ENCODE measurements around the gene EYA3.

The EYA3 gene

GRCh38 chr1:28035420-28035819 lies 53.0 kb downstream of the EYA3 start:
- no peak for TF ChIP-seq ZNF565 (CRISPR knock-in tag; conservative IDR thresholded peaks at IDR 0.05; ENCODE audit: low read depth)
- TF ChIP-seq BACH2 (CRISPR knock-in tag; IDR thresholded peaks at IDR 0.05; ENCODE audit: borderline replicate concordance) = no peak
- no peak for TF ChIP-seq ISL1 (CRISPR knock-in tag; IDR thresholded peaks at IDR 0.05)
- TF ChIP-seq ZNF8 (CRISPR knock-in tag; IDR thresholded peaks at IDR 0.05) = no peak
- TF ChIP-seq CSDC2 (CRISPR knock-in tag; IDR thresholded peaks at IDR 0.05) = no peak
- no peak for TF ChIP-seq GLIS3 (CRISPR knock-in tag; IDR thresholded peaks at IDR 0.05)
- TF ChIP-seq ZFP30 (CRISPR knock-in tag; IDR thresholded peaks at IDR 0.05) = no peak
- no peak for TF ChIP-seq TSHZ2 (CRISPR knock-in tag; IDR thresholded peaks at IDR 0.05)
- TF ChIP-seq, protein P1, sequence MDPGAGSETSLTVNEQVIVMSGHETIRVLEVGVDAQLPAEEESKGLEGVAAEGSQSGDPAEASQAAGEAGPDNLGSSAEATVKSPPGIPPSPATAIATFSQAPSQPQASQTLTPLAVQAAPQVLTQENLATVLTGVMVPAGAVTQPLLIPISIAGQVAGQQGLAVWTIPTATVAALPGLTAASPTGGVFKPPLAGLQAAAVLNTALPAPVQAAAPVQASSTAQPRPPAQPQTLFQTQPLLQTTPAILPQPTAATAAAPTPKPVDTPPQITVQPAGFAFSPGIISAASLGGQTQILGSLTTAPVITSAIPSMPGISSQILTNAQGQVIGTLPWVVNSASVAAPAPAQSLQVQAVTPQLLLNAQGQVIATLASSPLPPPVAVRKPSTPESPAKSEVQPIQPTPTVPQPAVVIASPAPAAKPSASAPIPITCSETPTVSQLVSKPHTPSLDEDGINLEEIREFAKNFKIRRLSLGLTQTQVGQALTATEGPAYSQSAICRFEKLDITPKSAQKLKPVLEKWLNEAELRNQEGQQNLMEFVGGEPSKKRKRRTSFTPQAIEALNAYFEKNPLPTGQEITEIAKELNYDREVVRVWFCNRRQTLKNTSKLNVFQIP (CRISPR knock-in tag; IDR thresholded peaks at IDR 0.05; ENCODE audit: borderline replicate concordance, low read depth) = no peak
- no peak for TF ChIP-seq ESRRG (CRISPR knock-in tag; IDR thresholded peaks at IDR 0.05)
- TF ChIP-seq, protein P2, sequence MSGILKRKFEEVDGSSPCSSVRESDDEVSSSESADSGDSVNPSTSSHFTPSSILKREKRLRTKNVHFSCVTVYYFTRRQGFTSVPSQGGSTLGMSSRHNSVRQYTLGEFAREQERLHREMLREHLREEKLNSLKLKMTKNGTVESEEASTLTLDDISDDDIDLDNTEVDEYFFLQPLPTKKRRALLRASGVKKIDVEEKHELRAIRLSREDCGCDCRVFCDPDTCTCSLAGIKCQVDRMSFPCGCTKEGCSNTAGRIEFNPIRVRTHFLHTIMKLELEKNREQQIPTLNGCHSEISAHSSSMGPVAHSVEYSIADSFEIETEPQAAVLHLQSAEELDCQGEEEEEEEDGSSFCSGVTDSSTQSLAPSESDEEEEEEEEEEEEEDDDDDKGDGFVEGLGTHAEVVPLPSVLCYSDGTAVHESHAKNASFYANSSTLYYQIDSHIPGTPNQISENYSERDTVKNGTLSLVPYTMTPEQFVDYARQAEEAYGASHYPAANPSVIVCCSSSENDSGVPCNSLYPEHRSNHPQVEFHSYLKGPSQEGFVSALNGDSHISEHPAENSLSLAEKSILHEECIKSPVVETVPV (CRISPR knock-in tag; IDR thresholded peaks at IDR 0.05) = no peak
- TF ChIP-seq ARNTL (CRISPR knock-in tag; IDR thresholded peaks at IDR 0.05; ENCODE audit: borderline replicate concordance, low read depth) = no peak
- TF ChIP-seq OSR1 (CRISPR knock-in tag; IDR thresholded peaks at IDR 0.05) = no peak
- no peak for TF ChIP-seq ZC3H10 (CRISPR knock-in tag; IDR thresholded peaks at IDR 0.05)
- no peak for TF ChIP-seq CREB5 (CRISPR knock-in tag; IDR thresholded peaks at IDR 0.05; ENCODE audit: low read depth)
- TF ChIP-seq SNAI2 (CRISPR knock-in tag; IDR thresholded peaks at IDR 0.05) = no peak
- no peak for TF ChIP-seq PATZ1 (CRISPR knock-in tag; IDR thresholded peaks at IDR 0.05; ENCODE audit: borderline replicate concordance)
- no peak for TF ChIP-seq ZFP3 (CRISPR knock-in tag; IDR thresholded peaks at IDR 0.05)
- ATAC-seq = no peak

- no peak for ATAC-seq
- TF ChIP-seq ARNTL (CRISPR knock-in tag; IDR thresholded peaks at IDR 0.05; ENCODE audit: borderline replicate concordance, low read depth) = no peak
- no peak for TF ChIP-seq CSDC2 (CRISPR knock-in tag; IDR thresholded peaks at IDR 0.05)
- no peak for TF ChIP-seq SNAI2 (CRISPR knock-in tag; IDR thresholded peaks at IDR 0.05)
- TF ChIP-seq PATZ1 (CRISPR knock-in tag; IDR thresholded peaks at IDR 0.05; ENCODE audit: borderline replicate concordance) = no peak
- TF ChIP-seq TOX (CRISPR knock-in tag; IDR thresholded peaks at IDR 0.05; ENCODE audit: borderline replicate concordance) = no peak
- TF ChIP-seq BACH2 (CRISPR knock-in tag; IDR thresholded peaks at IDR 0.05; ENCODE audit: borderline replicate concordance) = no peak
- TF ChIP-seq ZNF70 (CRISPR knock-in tag; IDR thresholded peaks at IDR 0.05) = no peak
- TF ChIP-seq GLIS3 (CRISPR knock-in tag; IDR thresholded peaks at IDR 0.05) = no peak
- no peak for TF ChIP-seq ZNF8 (CRISPR knock-in tag; IDR thresholded peaks at IDR 0.05)
- no peak for TF ChIP-seq TSHZ2 (CRISPR knock-in tag; IDR thresholded peaks at IDR 0.05)
- TF ChIP-seq OSR1 (CRISPR knock-in tag; IDR thresholded peaks at IDR 0.05) = no peak
- no peak for TF ChIP-seq ZFP30 (CRISPR knock-in tag; IDR thresholded peaks at IDR 0.05)
- TF ChIP-seq PPARA (CRISPR knock-in tag; IDR thresholded peaks at IDR 0.05; ENCODE audit: borderline replicate concordance) = no peak
- TF ChIP-seq, protein P1 (CRISPR knock-in tag; IDR thresholded peaks at IDR 0.05; ENCODE audit: borderline replicate concordance, low read depth) = no peak
- no peak for TF ChIP-seq ZC3H10 (CRISPR knock-in tag; IDR thresholded peaks at IDR 0.05)
- no peak for TF ChIP-seq CREB5 (CRISPR knock-in tag; IDR thresholded peaks at IDR 0.05; ENCODE audit: low read depth)
- TF ChIP-seq ZFP3 (CRISPR knock-in tag; IDR thresholded peaks at IDR 0.05) = no peak
Measured at GRCh38 chr1:28032281-28032680, 56.1 kb downstream of the EYA3 start.

All from SK-N-SH treated with all-trans-retinoic acid at 6 μM for 48 hours (cell line).